Adipose tissue (tissue), 3 donors: Measurements from ENCODE around the gene MTSS2. TPM values are rescaled to one million over a fixed set of nuclear protein-coding genes. Genes with fewer than 3 reads are reported as not detected.

Source experiments
- H3K27ac ChIP-seq: one replicate; pipeline ENCODE4 v1.5.1; 2013; ENCODE audit warnings: low read depth, low read length
- WGBS, 3 donors: extraction: QIAGEN DNeasy Blood & Tissue Kit; methylation state at CpG; one replicate each; pipeline ENCODE4 v1.1.7; 2013; 5-methylcytosine and 5-hydroxymethylcytosine counted together
- polyA plus RNA-seq, 3 donors: library from polyadenylated mRNA; stranded (reverse); fragments of 200-250 nt; gene quantifications; one replicate each; pipeline ENCODE4 v1.2.3, GENCODE V29; 2013
- donor health status: healthy with polysubstance abuse.
- donor health status: Bipolar disorder and iron deficiency.
- donor health status: healthy.

MTSS2 gene
- polyA plus RNA-seq, 3 donors: 9.4 to 36.6 (median 32.7) TPM

- 96 to 97% (median 96%) methylated on average over 48 to 56 of the region's 56 CpGs for WGBS, 3 donors
- H3K27ac ChIP-seq: no peak overlapping the region
These were observed 22.1 kb downstream of the MTSS2 start for GRCh38 chr16:70663524-70664324.

GRCh38 chr16:70662991-70663523 is 22.8 kb downstream of the MTSS2 start:
- 89 to 93% (median 91%) methylated on average over 13 of the region's 13 CpGs for WGBS, 3 donors

GRCh38 chr16:70661918-70662641 is 23.8 kb downstream of the MTSS2 start:
- no peak overlapping the region for H3K27ac ChIP-seq
- 75 to 77% (median 76%) methylated on average over 21 of the region's 21 CpGs for WGBS, 3 donors

More at GRCh38 chr16:70662991-70663523, 22.8 kb downstream of the MTSS2 start:
- no peak overlapping the region for H3K27ac ChIP-seq

GRCh38 chr16:70661534-70661917 is 24.3 kb downstream of the MTSS2 start:
- 75 to 84% (median 79%) methylated on average over 15 to 17 of the region's 17 CpGs for WGBS, 3 donors
- H3K27ac ChIP-seq: no peak overlapping the region

- 58 to 71% (median 62%) methylated on average over 5 to 7 of the region's 7 CpGs for WGBS, 3 donors
- no peak overlapping the region for H3K27ac ChIP-seq
These were observed 25.0 kb downstream of the MTSS2 start for GRCh38 chr16:70660672-70661350.

GRCh38 chr16:70659953-70660671 is 25.7 kb downstream of the MTSS2 start:
- no peak overlapping the region for H3K27ac ChIP-seq

GRCh38 chr16:70659546-70659945 is 26.3 kb downstream of the MTSS2 start:
- WGBS, 3 donors: 78 to 84% (median 84%) methylated on average over 12 of the region's 12 CpGs
- no peak overlapping the region for H3K27ac ChIP-seq

More at GRCh38 chr16:70659953-70660671, 25.7 kb downstream of the MTSS2 start:
- 68 to 85% (median 83%) methylated on average over 16 of the region's 16 CpGs for WGBS, 3 donors

- 74 to 85% (median 76%) methylated on average over 5 of the region's 5 CpGs for WGBS, 3 donors
These were observed 26.9 kb downstream of the MTSS2 start for GRCh38 chr16:70658921-70659320.

GRCh38 chr16:70657956-70658355 is 27.9 kb downstream of the MTSS2 start:
- WGBS, 3 donors: 87 to 91% (median 89%) methylated on average over 7 of the region's 7 CpGs
- H3K27ac ChIP-seq: no peak overlapping the region

More at GRCh38 chr16:70658921-70659320, 26.9 kb downstream of the MTSS2 start:
- no peak overlapping the region for H3K27ac ChIP-seq

- H3K27ac ChIP-seq: no peak overlapping the region
- 70 to 81% (median 80%) methylated on average over 19 to 22 of the region's 22 CpGs for WGBS, 3 donors
These were observed 29.1 kb downstream of the MTSS2 start for GRCh38 chr16:70656712-70657263.

- no peak overlapping the region for H3K27ac ChIP-seq
- 85 to 91% (median 86%) methylated on average over 8 of the region's 8 CpGs for WGBS, 3 donors
These were observed 29.7 kb downstream of the MTSS2 start for GRCh38 chr16:70656065-70656711.

GRCh38 chr16:70653809-70654771 is 31.8 kb downstream of the MTSS2 start:
- 37 to 43% (median 39%) methylated on average over 35 of the region's 35 CpGs for WGBS, 3 donors
- no peak overlapping the region for H3K27ac ChIP-seq

- H3K27ac ChIP-seq: no peak overlapping the region
- 80 to 92% (median 90%) methylated on average over 4 of the region's 4 CpGs for WGBS, 3 donors
These were observed 32.4 kb downstream of the MTSS2 start for GRCh38 chr16:70653406-70653805.

GRCh38 chr16:70652322-70652721 is 33.5 kb downstream of the MTSS2 start:
- 76 to 89% (median 83%) methylated on average over 2 of the region's 2 CpGs for WGBS, 3 donors
- H3K27ac ChIP-seq: no peak overlapping the region

- H3K27ac ChIP-seq: no peak overlapping the region
- 90 to 97% (median 91%) methylated on average over 3 of the region's 3 CpGs for WGBS, 3 donors
These were observed 34.3 kb downstream of the MTSS2 start for GRCh38 chr16:70651524-70651923.

- no peak overlapping the region for H3K27ac ChIP-seq
- 60 to 84% (median 78%) methylated on average over 4 of the region's 4 CpGs for WGBS, 3 donors
These were observed 35.6 kb downstream of the MTSS2 start for GRCh38 chr16:70650216-70650615.
